ENCODE measurements around the gene TDRD7. TPM values are rescaled to one million over a fixed set of nuclear protein-coding genes. Genes with fewer than 3 reads are reported as not detected.
"Not testable (repeated sequence)": the region's sequence is repeated elsewhere in the genome, so short reads cannot be mapped to it uniquely, and the experiment has no call there.

Gene TDRD7
- total RNA-seq, 4 donors from 2014 or later = 10.1 to 21.4 (median 18.6) TPM

DNA sequence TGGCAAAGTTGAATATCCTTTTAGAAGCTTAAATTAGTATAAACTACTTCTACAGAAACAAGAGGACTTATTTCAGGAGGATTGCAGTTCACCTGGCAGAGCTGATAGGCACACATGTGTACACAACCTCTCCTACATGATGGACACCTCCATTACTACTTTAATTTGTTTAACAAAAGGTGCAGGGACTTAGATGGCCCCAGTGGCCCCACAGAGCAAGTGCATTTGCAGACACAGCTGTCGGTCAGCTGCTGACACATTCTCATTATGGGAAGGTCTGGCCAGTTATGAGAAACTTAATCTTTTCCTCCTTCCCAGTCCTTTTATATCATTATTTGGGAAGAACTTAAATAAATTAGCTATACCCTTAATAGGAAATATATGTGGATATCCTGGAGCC, 28.3 kb downstream of the TDRD7 start:
- 80 to 90% methylated on average over 1 of the region's 1 CpG for WGBS, 2 donors (ENCODE audit: low coverage in 1 of 2)
- H3K27me3 ChIP-seq = no peaks in the 10 kb centered on the region
- no peak for ATAC-seq
- H3K4me1 ChIP-seq = no peaks in the 10 kb centered on the region
- no peak overlapping the region for H3K4me3 ChIP-seq
- no peak overlapping the region for H3K27ac ChIP-seq
- TF ChIP-seq, protein P1, sequence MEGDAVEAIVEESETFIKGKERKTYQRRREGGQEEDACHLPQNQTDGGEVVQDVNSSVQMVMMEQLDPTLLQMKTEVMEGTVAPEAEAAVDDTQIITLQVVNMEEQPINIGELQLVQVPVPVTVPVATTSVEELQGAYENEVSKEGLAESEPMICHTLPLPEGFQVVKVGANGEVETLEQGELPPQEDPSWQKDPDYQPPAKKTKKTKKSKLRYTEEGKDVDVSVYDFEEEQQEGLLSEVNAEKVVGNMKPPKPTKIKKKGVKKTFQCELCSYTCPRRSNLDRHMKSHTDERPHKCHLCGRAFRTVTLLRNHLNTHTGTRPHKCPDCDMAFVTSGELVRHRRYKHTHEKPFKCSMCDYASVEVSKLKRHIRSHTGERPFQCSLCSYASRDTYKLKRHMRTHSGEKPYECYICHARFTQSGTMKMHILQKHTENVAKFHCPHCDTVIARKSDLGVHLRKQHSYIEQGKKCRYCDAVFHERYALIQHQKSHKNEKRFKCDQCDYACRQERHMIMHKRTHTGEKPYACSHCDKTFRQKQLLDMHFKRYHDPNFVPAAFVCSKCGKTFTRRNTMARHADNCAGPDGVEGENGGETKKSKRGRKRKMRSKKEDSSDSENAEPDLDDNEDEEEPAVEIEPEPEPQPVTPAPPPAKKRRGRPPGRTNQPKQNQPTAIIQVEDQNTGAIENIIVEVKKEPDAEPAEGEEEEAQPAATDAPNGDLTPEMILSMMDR (IDR thresholded peaks at IDR 0.05) = no peak
- TF ChIP-seq POLR2A (IDR thresholded peaks at IDR 0.05) = no peak
- no peak for TF ChIP-seq EP300 (IDR thresholded peaks at IDR 0.05)
- no peak for TF ChIP-seq POLR2AphosphoS5 (IDR thresholded peaks at IDR 0.05)
- H3K9me3 ChIP-seq = no peaks in the 10 kb centered on the region
- peaks cover 0 to 32% of the 10 kb centered on the region in 2 donors for H3K36me3 ChIP-seq

DNA sequence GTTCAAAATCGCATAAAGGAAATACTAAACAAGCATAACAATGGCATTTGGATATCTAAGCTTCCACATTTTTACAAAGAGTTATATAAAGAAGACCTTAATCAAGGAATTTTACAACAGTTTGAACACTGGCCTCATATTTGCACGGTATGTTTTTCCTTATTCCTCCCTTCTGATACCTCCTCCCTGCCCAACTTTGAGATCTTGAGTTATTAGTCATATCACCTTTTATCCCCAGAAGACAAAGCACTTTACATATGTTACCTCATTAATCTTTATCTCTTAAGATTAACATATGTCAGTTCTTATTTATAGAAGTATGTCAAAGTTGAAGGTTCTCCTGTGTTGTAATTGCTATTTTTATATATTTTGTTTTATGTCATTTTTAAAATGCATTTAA, 29.8 kb downstream of the TDRD7 start:
- ATAC-seq = no peak

DNA sequence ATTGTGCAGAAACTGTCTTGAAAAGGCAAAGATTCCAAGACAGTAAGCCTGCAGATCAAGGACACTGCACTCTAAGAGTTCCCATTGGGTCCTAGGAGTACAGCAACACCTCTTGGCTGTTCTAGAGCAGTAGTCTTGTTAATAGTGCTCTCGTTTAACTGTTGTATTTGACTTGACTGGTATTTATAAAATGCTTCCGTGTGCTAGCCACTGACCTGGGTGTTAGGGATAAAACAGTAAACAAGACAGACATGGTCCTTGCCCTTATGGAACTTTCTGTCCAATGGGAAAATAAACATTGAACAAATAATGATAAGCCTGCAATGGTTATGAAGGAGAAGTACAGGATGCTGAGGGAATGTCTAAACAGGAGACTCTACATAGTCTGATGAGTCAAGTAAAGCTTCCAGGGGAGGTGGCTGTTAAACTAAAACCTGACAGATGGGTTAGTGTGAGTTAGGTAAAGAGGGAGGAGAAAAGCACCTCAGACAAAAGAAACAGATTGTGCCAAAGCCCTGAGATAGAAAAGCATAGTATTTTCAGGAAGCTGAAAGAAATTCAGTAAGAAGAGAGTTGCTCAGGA, 33.3 kb downstream of the TDRD7 start:
- H3K4me1 ChIP-seq = no peaks in the 10 kb centered on the region
- H3K9me3 ChIP-seq = no peaks in the 10 kb centered on the region
- H3K4me3 ChIP-seq = no peak overlapping the region
- no peak for ATAC-seq
- 52 to 53% methylated on average over 2 of the region's 2 CpGs for WGBS, 2 donors (ENCODE audit: low coverage in 1 of 2)
- no peaks in the 10 kb centered on the region for H3K27me3 ChIP-seq
- no peak overlapping the region for H3K27ac ChIP-seq
- peaks cover 0 to 33% of the 10 kb centered on the region in 2 donors for H3K36me3 ChIP-seq
- no peak for TF ChIP-seq EP300 (IDR thresholded peaks at IDR 0.05)
- TF ChIP-seq POLR2A (IDR thresholded peaks at IDR 0.05) = no peak
- TF ChIP-seq, protein P1 (IDR thresholded peaks at IDR 0.05) = no peak
- no peak for TF ChIP-seq POLR2AphosphoS5 (IDR thresholded peaks at IDR 0.05)

More for the DNA sequence above, 29.8 kb downstream of the TDRD7 start:
- Histone ChIP-seq H3K9me3 (no peaks in the 10 kb centered on the region), H3K36me3 (peaks cover 0 to 31% of the 10 kb centered on the region in 2 donors), H3K4me3 (no peak overlapping the region), H3K27me3 (no peaks in the 10 kb centered on the region), H3K4me1 (no peaks in the 10 kb centered on the region), H3K27ac (no peak overlapping the region)
- TF ChIP-seq POLR2AphosphoS5 (IDR thresholded peaks at IDR 0.05) = no peak
- TF ChIP-seq EP300 (IDR thresholded peaks at IDR 0.05) = no peak
- TF ChIP-seq, protein P1 (IDR thresholded peaks at IDR 0.05) = no peak
- TF ChIP-seq POLR2A (IDR thresholded peaks at IDR 0.05) = no peak
- WGBS, 2 donors (ENCODE audit: low coverage in 1 of 2) = 71 to 93% methylated on average over 2 of the region's 2 CpGs

DNA sequence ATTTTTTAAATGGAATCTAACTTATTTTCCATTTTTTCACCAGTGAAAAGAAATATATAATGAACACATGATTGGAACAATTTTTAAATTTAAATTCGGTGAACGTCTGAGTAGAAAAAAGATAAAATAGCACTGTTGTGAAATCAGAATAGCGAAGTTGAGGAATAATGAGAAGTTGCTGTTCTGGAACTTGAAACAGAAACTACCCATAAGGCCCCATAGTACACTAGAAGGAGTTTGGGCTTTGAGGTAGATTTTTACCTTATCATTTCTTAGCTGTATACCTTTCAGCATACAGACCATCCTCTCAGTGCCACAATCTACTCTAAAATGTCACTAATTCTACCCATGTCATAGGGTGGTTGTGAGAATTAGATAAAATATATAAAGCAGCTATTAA, 35.1 kb downstream of the TDRD7 start:
- H3K36me3 ChIP-seq = peaks cover 0 to 28% of the 10 kb centered on the region in 2 donors
- H3K4me1 ChIP-seq = no peaks in the 10 kb centered on the region
- H3K4me3 ChIP-seq = no peak overlapping the region
- 80 to 84% methylated on average over 3 of the region's 3 CpGs for WGBS, 2 donors (ENCODE audit: low coverage in 1 of 2)
- TF ChIP-seq EP300 (IDR thresholded peaks at IDR 0.05) (no peak), POLR2AphosphoS5 (IDR thresholded peaks at IDR 0.05) (no peak), POLR2A (IDR thresholded peaks at IDR 0.05) (no peak)
- TF ChIP-seq, protein P1 (IDR thresholded peaks at IDR 0.05) = no peak
- H3K27me3 ChIP-seq = no peaks in the 10 kb centered on the region
- H3K27ac ChIP-seq = no peak overlapping the region
- H3K9me3 ChIP-seq = no peaks in the 10 kb centered on the region
- ATAC-seq = no peak

DNA sequence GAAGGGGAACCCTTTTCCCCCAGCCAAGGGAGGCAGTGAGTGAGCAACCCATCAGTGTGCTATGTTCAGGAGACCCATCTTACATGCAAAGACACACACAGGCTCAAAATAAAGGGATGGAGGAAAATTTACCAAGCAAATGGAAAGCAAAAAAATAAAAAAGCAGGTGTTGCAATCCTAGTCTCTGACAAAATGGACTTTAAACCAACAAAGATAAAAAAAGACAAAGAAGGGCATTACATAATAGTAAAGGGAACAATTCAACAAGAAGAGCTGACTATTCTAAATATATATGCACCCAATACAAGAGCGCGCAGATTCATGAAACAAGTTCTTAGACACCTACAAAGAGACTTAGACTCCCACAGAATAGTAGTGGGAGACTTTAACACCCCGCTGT, 41.7 kb downstream of the TDRD7 start:
- 96 to 97% methylated on average over 3 of the region's 3 CpGs for WGBS, 2 donors (ENCODE audit: low coverage in 1 of 2)
- H3K9me3 ChIP-seq, H3K4me1 ChIP-seq, H3K4me3 ChIP-seq, H3K27me3 ChIP-seq, ATAC-seq, H3K27ac ChIP-seq: not testable (repeated sequence)
- peaks cover 0 to 22% of the 10 kb centered on the region in 2 donors for H3K36me3 ChIP-seq

DNA sequence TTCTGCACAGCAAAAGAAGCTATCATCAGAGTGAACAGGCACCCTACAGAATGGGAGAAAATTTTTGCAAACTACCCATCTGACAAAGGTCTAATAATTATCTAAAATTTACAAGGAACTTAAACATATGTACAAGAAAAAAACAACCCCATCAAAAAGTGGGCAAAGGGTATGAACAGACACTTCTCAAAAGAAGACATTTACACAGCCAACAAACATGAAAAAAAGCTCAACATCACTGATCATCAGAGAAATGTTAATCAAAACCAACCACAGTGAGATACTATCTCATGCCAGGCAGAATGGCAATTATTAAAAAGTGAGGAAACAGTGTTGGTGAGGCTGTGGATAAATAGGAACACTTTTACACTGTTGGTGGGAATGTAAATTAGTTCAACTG, 44.9 kb downstream of the TDRD7 start:
- not testable (repeated sequence) for H3K4me1 ChIP-seq, ATAC-seq, H3K9me3 ChIP-seq, H3K27me3 ChIP-seq, H3K4me3 ChIP-seq, H3K27ac ChIP-seq
- peaks cover 0 to 16% of the 10 kb centered on the region in 2 donors for H3K36me3 ChIP-seq
